Parathyroid adenoma (tissue), 2 donors: Measurements from ENCODE around the gene ZXDC.

ENCODE experiments used
- H2AFZ ChIP-seq: fragments of 300-600 bp; sonication (generic); one replicate; pipeline ENCODE4 v1.7.0; 2017; ENCODE audit warnings: antibody characterized with exemption, mild to moderate bottlenecking
- H3K27ac ChIP-seq: fragments of 300-600 bp; sonication (generic); one replicate; pipeline ENCODE4 v1.7.0; 2017
- H3K27me3 ChIP-seq: fragments of 300-600 bp; sonication (generic); one replicate; pipeline ENCODE4 v1.7.0; 2017; ENCODE audit warnings: low read length; ENCODE audit not compliant: control insufficient read depth, insufficient read depth
- H3K36me3 ChIP-seq: fragments of 300-600 bp; sonication (generic); one replicate; pipeline ENCODE4 v1.7.0; 2017; ENCODE audit warnings: low read length; ENCODE audit not compliant: control insufficient read depth, insufficient read depth
- H3K4me1 ChIP-seq: fragments of 300-600 bp; sonication (generic); one replicate; pipeline ENCODE4 v1.7.0; 2017; ENCODE audit warnings: control low read depth
- H3K4me2 ChIP-seq: fragments of 300-600 bp; sonication (generic); one replicate; pipeline ENCODE4 v1.7.0; 2017; ENCODE audit warnings: low read length
- H3K4me3 ChIP-seq: fragments of 300-600 bp; sonication (generic); one replicate; pipeline ENCODE4 v1.7.0; 2017; ENCODE audit warnings: low read depth, low read length
- H3K79me2 ChIP-seq: fragments of 300-600 bp; sonication (generic); one replicate; pipeline ENCODE4 v1.7.0; 2017; ENCODE audit warnings: control low read depth
- H3K9ac ChIP-seq: fragments of 300-600 bp; sonication (generic); one replicate; pipeline ENCODE4 v1.7.0; 2017; ENCODE audit warnings: mild to moderate bottlenecking
- H3K9me3 ChIP-seq: fragments of 300-600 bp; sonication (generic); one replicate; pipeline ENCODE4 v1.7.0; 2017; ENCODE audit warnings: low read length; ENCODE audit not compliant: control insufficient read depth
- CTCF ChIP-seq: fragments of 300-600 bp; sonication (generic); IDR thresholded peaks from one replicate; pipeline ENCODE4 v1.7.0; 2017; ENCODE audit warnings: antibody characterized with exemption, mild to moderate bottlenecking
- donor health status: primary hyperparathyroidism.

ZXDC gene

GRCh38 chr3:126487151-126487771 is 11.6 kb upstream of the ZXDC start:
- Histone ChIP-seq H3K36me3 (no peaks in the 10 kb centered on the region), H3K9me3 (no peaks in the 10 kb centered on the region), H2AFZ (no peak overlapping the region), H3K79me2 (no peaks in the 10 kb centered on the region), H3K4me1 (peaks cover 8% of the 10 kb centered on the region), H3K27me3 (no peaks in the 10 kb centered on the region), H3K27ac (no peak overlapping the region), H3K4me2 (no peak overlapping the region), H3K9ac (no peak overlapping the region), H3K4me3 (no peak overlapping the region)
- TF ChIP-seq CTCF, result no peak

- Histone ChIP-seq H3K4me2 (no peak overlapping the region), H3K27me3 (no peaks in the 10 kb centered on the region), H3K27ac (no peak overlapping the region), H3K4me1 (peaks cover 8% of the 10 kb centered on the region), H3K36me3 (no peaks in the 10 kb centered on the region), H2AFZ (no peak overlapping the region), H3K4me3 (no peak overlapping the region), H3K9ac (no peak overlapping the region), H3K79me2 (no peaks in the 10 kb centered on the region), H3K9me3 (no peaks in the 10 kb centered on the region)
- no peak for TF ChIP-seq CTCF
Observed at GRCh38 chr3:126486360-126486847, 10.7 kb upstream of the ZXDC start.

GRCh38 chr3:126485956-126486355 is 10.3 kb upstream of the ZXDC start:
- no peak for TF ChIP-seq CTCF
- H2AFZ ChIP-seq, result no peak overlapping the region
- H3K36me3 ChIP-seq, result no peaks in the 10 kb centered on the region
- H3K4me2 ChIP-seq, result no peak overlapping the region
- no peak overlapping the region for H3K9ac ChIP-seq
- peaks cover 8% of the 10 kb centered on the region for H3K4me1 ChIP-seq
- H3K9me3 ChIP-seq, result no peaks in the 10 kb centered on the region
- H3K27me3 ChIP-seq, result no peaks in the 10 kb centered on the region
- no peaks in the 10 kb centered on the region for H3K79me2 ChIP-seq
- no peak overlapping the region for H3K27ac ChIP-seq
- H3K4me3 ChIP-seq, result no peak overlapping the region

GRCh38 chr3:126485176-126485897 is 9.6 kb upstream of the ZXDC start:
- Histone ChIP-seq H3K36me3 (no peaks in the 10 kb centered on the region), H3K4me2 (no peak overlapping the region), H3K4me3 (no peak overlapping the region), H3K9me3 (no peaks in the 10 kb centered on the region), H2AFZ (no peak overlapping the region), H3K79me2 (no peaks in the 10 kb centered on the region), H3K27ac (no peak overlapping the region), H3K27me3 (no peaks in the 10 kb centered on the region), H3K9ac (no peak overlapping the region), H3K4me1 (peaks cover 8% of the 10 kb centered on the region)
- TF ChIP-seq CTCF, result no peak
